HL-60/S4 treated with retinoic acid at 250 ng/mL for 4 days and 3 days (cell line): Measurements from ENCODE around the gene SCAMP5.

Experiments
- in situ Hi-C: fragments of 300-500 bp; cut with MboI; formaldehyde crosslinking; loops from 2 replicates; pipeline ENCODE4 v1.7.0; 2022; ENCODE audit warnings: low sequenced_read_pairs

SCAMP5 gene

DNA sequence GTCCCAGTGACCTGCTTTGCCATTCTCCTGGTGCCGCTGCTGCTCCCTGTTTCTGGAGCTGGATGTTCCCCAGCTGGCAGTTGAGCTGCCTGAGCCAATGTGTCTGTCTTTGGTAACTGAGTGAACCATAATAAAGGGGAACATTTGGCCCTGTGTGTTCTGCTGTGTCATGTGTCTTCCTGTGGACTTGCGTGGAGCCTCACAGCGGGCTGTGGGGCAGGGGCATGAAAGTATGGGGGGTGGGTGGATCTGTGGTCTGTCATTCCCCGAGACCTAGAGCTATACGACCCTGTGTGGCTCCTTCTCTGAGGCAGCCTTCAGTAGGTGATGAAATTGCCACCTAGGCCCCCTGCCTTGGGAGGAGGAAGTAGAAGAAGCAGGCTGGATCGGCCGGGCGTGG is 26.0 kb downstream of the SCAMP5 start:
- in situ Hi-C loops, result no loop called here

DNA sequence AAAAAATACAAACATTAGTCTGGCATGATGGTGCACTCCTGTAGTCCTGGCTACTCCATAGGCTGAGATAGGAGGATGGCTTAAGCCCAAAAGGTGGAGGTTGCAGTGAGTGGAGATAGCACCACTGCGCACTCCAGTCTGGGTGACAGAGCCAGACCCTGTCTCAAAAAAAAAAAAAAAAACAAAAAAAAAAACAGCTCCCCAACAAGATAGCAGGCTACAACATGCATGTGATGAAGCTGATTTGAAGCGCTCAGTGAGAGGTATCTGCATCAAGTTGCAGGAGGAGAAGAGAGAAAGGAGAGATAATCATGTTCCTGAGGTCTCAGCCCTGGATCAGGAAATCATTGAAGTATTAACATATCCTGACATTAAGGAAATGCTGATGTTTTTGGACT is 27.4 kb downstream of the SCAMP5 start:
- in situ Hi-C loops, result no loop called here

GRCh38 chr15:75023181-75023871 is 28.0 kb downstream of the SCAMP5 start, which contains the start of gene PPCDC:
PPCDC (plus strand) TSS chr15:75023590; CDS start chr15:75028319, 4,729 bp downstream.
- in situ Hi-C loops, result no loop called here

DNA sequence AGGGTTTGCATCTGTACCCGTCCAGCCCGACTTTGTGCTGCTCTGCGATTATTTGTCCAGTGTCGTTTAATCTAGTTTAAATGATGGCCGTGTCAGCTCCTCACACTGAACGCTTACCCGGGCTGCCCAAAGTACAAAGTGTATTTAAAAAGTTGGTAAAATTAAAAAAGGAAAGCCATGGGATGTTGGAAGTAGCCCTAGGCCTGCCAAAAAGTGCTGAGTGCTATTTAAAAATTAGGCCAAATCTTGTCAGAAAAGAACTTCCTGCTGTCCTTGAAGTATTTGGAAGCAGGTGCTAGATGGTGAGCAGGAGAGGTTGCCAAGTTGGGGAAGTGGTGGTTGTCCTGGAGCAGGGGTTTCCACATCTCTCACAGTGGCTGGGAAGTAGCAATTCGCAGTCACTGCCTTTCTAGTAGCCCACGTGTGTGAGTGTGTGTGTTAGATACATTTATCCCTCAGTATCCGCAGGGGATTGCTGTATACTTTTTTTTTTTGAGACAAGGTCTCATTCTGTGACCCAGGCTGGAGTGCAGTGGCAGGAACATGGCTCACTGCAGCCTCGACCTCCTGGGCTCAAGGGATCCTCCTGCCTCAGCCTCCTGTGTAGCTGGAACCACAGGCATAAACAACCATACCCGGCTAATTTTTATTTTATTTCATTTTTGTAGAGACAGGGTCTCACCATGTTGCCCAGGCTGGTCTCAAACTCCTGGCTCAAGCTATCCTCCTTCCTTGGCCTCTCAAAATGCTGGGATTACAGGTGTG is 28.7 kb downstream of the SCAMP5 start:
- in situ Hi-C loops, result no loop called here

GRCh38 chr15:75025107-75025506 is 29.7 kb downstream of the SCAMP5 start:
- in situ Hi-C loops, result loop anchor here (5.0 kb wide), 1 partner anchor 177 kb away; the partner anchor contains the start of gene C15orf39

DNA sequence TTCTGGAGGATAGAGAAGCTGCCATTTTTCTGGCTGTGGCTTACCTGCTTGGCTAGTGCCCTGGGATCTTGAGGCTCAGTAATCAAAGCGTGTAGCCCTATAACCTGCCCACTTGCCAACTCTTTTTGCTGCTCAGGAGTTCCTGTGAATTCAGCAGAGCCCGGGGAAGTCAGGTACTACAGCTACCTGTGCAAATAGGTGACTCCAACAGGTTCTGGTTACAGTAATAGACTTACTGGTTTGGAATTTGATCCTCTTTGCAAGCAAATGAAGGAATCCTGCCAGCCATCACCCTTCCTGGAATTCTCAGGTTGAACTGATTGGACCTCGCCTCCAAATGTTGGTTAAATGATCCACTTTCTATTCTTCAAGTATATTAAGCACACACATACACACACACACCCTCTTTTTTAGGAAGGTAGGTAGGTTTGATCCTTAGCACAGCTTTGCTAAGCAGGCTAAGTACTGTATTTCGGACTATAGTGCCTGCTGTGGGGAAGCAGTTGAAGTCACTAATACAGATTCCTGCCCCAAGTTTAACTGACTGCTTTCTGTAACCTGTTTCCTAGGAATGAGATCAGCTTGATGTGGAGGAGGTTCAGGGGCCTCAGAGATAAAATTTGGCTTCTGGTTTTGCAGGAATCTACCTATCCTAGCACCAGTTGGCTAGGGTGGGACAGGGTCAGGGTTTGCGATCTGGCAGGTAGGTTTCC is 30.3 kb downstream of the SCAMP5 start:
- in situ Hi-C loops, result loop anchor here (5.0 kb wide), 1 partner anchor 177 kb away; the partner anchor contains the start of gene C15orf39

GRCh38 chr15:75027551-75027950 is 32.2 kb downstream of the SCAMP5 start:
- in situ Hi-C loops, result loop anchor here (5.0 kb wide), 1 partner anchor 175 kb away; the partner anchor contains the start of gene C15orf39

- in situ Hi-C loops, result loop anchor here (5.0 kb wide), 1 partner anchor 173 kb away; the partner anchor contains the start of gene C15orf39
These were observed 33.6 kb downstream of the SCAMP5 start for GRCh38 chr15:75028991-75029377.

GRCh38 chr15:75029378-75030022 is 34.1 kb downstream of the SCAMP5 start:
- in situ Hi-C loops, result loop anchor here (5.0 kb wide), 1 partner anchor 173 kb away; the partner anchor contains the start of gene C15orf39

DNA sequence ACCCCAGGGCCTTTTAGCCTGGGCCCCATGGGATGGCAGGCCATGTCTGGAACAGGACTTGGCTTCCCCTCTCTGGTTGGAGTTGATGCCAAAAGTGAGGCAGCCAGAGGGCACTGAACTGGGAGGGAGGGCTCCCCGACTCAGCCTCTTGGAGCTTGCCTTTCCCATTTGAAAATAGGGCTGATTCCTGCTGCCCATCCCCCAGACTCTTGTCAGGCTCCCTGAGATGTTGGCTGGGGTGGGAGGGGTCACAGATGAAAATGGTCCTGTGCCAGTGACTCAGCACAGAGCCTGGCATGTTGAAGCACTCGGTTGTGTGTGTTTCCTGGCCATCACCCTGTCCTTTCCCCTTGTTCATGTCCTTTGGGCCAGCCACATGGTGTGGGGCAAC is 34.7 kb downstream of the SCAMP5 start:
- in situ Hi-C loops, result no loop called here

DNA sequence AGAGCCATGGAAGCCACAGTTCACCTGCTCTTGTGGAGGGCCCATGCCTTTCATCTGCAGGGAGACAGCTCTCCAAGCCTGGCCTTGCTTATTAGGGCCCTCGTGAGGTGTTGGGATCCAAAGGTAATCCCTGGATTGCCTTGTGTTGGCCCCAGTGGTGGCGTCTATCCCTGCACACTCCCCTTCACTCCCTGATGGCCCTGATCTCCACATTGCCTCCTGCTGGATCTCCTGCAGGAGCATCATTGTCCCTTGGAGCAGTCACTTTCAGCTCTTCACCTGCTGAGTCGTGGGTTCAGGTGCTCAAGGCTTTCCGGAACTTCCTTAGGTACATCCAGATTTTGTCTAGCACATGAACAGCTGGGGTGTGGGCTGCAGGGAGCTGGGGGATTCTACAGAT is 35.1 kb downstream of the SCAMP5 start:
- in situ Hi-C loops, result no loop called here

DNA sequence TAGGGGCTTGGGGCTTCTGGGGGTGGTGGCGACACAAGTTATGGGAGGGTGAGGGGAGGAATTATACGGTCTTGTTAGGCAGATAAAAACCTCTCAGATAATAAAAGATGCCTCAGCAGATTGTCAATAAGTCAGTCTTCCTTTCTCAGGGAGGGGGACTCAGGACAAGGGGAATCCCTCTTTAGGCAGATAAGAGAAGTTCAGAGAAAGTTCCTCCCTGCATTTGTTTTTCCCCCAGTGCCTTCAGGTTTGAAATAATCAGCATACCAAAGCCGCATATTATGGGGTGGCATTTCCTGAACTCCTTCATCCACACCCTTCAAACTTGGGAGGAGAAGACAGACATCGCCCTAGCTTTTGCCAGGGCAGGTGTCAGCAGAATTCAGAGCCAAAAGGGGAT is 36.5 kb downstream of the SCAMP5 start:
- in situ Hi-C loops, result no loop called here

DNA sequence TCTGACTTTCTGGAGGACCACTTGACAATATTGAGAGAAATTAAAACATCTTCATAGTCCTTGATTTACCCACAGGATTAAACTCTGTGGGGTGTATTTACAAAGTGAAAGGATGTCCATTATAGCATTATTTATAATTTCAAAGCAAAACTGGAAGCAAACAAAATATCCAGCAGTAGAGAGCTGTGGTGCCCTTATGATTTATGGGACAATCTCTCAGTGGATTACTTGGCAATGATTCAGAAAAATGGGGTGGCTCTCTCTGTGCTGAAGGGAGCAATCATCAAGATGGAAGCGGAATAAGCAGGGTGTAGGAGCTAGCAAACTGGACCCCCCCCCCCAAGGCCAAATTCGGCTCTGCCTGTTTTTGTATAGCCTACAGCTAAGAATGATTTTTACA is 37.0 kb downstream of the SCAMP5 start:
- in situ Hi-C loops, result no loop called here

- in situ Hi-C loops, result no loop called here
These were observed 38.4 kb downstream of the SCAMP5 start for GRCh38 chr15:75033809-75034208.

GRCh38 chr15:75034615-75035014 is 39.3 kb downstream of the SCAMP5 start:
- in situ Hi-C loops, result no loop called here

- in situ Hi-C loops, result no loop called here
These were observed 40.9 kb downstream of the SCAMP5 start for GRCh38 chr15:75036212-75036616.

GRCh38 chr15:75037685-75038084 is 42.3 kb downstream of the SCAMP5 start:
- in situ Hi-C loops, result no loop called here

- in situ Hi-C loops, result no loop called here
These were observed 42.9 kb downstream of the SCAMP5 start for GRCh38 chr15:75038231-75038630.

DNA sequence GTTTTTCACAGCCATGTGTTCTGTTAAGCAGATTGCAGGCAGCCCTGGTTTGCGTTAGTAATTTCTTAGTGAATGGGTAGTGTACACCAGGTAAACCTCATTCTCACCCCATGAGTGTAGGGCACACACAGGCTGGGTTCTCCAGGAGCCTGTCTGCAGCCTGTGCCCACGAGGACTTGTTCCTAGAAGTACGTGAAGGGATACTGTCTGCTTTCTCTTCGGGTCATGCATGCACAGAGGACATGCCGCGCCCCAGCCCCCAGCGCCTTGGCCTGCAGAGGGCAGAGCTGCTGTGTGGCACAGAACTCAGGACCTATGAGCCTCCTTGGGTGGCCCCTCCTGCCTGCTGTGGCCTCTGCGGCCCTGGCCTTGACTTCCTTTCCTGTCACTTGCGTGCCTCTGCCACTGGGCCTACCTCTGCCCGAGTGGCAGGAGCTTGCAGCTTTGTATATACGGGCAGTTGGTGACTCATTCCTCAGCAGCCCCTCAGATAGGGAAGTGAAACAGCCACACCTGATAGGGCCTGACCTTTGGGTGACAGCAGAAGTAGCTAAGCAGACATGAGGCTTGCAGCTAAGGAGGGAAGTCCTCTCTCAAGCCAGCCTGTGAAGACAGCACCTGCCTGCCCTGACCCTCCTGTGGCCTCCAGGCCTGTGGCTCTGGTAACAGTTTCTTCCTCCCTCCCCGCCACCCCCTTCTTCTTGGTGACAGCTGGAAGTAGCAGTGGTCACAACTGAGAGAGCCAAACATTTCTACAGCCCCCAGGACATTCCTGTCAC is 47.6 kb downstream of the SCAMP5 start:
- in situ Hi-C loops, result no loop called here
